Breast epithelium (tissue), 3 donors: ENCODE measurements around the gene LIN7A.

Source experiments
- POLR2AphosphoS5 ChIP-seq, 3 donors: sonication (generic); formaldehyde crosslinking; IDR thresholded peaks; one replicate each; pipeline ENCODE4 v1.6.1; 2017; ENCODE audit warnings: antibody characterized with exemption in 3 of 3
- TF ChIP-seq, protein P1 (sequence below), 3 donors: fragments of 450-650 bp; IDR thresholded peaks; one replicate each; pipeline ENCODE4 v1.5.1; 2016 to 2017; ENCODE audit warnings: antibody characterized with exemption in 3 of 3, mild to moderate bottlenecking in 3 of 3, moderate library complexity in 3 of 3

DNA sequence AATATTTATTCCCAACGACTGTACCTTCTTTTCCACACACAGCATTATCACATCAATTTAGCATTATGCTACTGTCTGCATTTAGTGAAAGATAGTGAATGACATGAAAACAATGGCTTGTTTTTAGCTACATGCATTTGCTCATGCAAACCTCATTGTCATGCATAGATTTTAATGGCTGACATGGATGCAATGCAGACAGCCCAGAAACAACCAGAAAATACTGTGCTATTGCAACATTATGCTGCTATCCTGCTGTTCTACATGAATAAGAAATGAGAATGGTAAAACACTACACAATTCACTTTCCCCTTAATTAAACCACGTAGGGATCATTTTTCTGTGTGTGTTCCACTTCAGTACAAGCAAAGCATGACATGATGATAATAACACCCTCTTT, 90.8 kb downstream of the LIN7A start:
- TF ChIP-seq, protein P1, sequence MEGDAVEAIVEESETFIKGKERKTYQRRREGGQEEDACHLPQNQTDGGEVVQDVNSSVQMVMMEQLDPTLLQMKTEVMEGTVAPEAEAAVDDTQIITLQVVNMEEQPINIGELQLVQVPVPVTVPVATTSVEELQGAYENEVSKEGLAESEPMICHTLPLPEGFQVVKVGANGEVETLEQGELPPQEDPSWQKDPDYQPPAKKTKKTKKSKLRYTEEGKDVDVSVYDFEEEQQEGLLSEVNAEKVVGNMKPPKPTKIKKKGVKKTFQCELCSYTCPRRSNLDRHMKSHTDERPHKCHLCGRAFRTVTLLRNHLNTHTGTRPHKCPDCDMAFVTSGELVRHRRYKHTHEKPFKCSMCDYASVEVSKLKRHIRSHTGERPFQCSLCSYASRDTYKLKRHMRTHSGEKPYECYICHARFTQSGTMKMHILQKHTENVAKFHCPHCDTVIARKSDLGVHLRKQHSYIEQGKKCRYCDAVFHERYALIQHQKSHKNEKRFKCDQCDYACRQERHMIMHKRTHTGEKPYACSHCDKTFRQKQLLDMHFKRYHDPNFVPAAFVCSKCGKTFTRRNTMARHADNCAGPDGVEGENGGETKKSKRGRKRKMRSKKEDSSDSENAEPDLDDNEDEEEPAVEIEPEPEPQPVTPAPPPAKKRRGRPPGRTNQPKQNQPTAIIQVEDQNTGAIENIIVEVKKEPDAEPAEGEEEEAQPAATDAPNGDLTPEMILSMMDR (IDR thresholded peaks at IDR 0.05), result no peak
- no peak for TF ChIP-seq POLR2AphosphoS5 (IDR thresholded peaks at IDR 0.05)
